ENCODE measurements around the gene HPCAL1.

HPCAL1 gene

GRCh38 chr2:10274983-10275802 is 27.5 kb upstream of the HPCAL1 start:
- Mint-ChIP-seq H3K9me3 (no peaks in the 10 kb centered on the region), H3K4me1 (peaks cover 8 to 9% of the 10 kb centered on the region in 2 donors), H3K27me3 (peaks cover 21 to 26% of the 10 kb centered on the region in 2 donors), H3K27ac (no peak overlapping the region), H3K4me3 (no peak overlapping the region), H3K36me3 (no peaks in the 10 kb centered on the region)
- DNase-seq (no peak), ATAC-seq (replicated peaks) (no peak)

GRCh38 chr2:10276481-10277292 is 26.0 kb upstream of the HPCAL1 start:
- peaks cover 0 to 3% of the 10 kb centered on the region in 2 donors for H3K4me1 Mint-ChIP-seq
- peaks cover 21 to 26% of the 10 kb centered on the region in 2 donors for H3K27me3 Mint-ChIP-seq
- H3K27ac Mint-ChIP-seq = no peak overlapping the region
- H3K4me3 Mint-ChIP-seq = no peak overlapping the region
- no peaks in the 10 kb centered on the region for H3K9me3 Mint-ChIP-seq
- no peaks in the 10 kb centered on the region for H3K36me3 Mint-ChIP-seq
- DNase-seq (no peak), ATAC-seq (replicated peaks) (no peak)

- H3K27ac Mint-ChIP-seq = peak overlapping the region; percentile 10
- no peaks in the 10 kb centered on the region for H3K36me3 Mint-ChIP-seq
- no peak for DNase-seq
- H3K4me1 Mint-ChIP-seq = peaks cover 0 to 4% of the 10 kb centered on the region in 2 donors
- no peaks in the 10 kb centered on the region for H3K9me3 Mint-ChIP-seq
- no peak for ATAC-seq (replicated peaks)
- H3K4me3 Mint-ChIP-seq = no peak overlapping the region
- peaks cover 21 to 26% of the 10 kb centered on the region in 2 donors for H3K27me3 Mint-ChIP-seq
These were observed 25.2 kb upstream of the HPCAL1 start for GRCh38 chr2:10277293-10278028.

- H3K4me3 Mint-ChIP-seq = no peak overlapping the region
These were observed 24.5 kb upstream of the HPCAL1 start for GRCh38 chr2:10278029-10278762.

GRCh38 chr2:10278763-10279471 is 23.8 kb upstream of the HPCAL1 start:
- no peak overlapping the region for H3K4me3 Mint-ChIP-seq
- DNase-seq (no peak), ATAC-seq (replicated peaks) (no peak)
- peaks cover 21 to 26% of the 10 kb centered on the region in 2 donors for H3K27me3 Mint-ChIP-seq
- H3K4me1 Mint-ChIP-seq = peaks cover 8 to 13% of the 10 kb centered on the region in 2 donors
- H3K27ac Mint-ChIP-seq = peak overlapping the region; percentile 28
- H3K9me3 Mint-ChIP-seq = no peaks in the 10 kb centered on the region
- no peaks in the 10 kb centered on the region for H3K36me3 Mint-ChIP-seq

More at GRCh38 chr2:10278029-10278762, 24.5 kb upstream of the HPCAL1 start:
- H3K36me3 Mint-ChIP-seq = no peaks in the 10 kb centered on the region
- H3K9me3 Mint-ChIP-seq = no peaks in the 10 kb centered on the region
- H3K4me1 Mint-ChIP-seq = peaks cover 7 to 8% of the 10 kb centered on the region in 2 donors
- peaks cover 21 to 26% of the 10 kb centered on the region in 2 donors for H3K27me3 Mint-ChIP-seq
- DNase-seq (no peak), ATAC-seq (replicated peaks) (peak in 1 of 2 donors; percentile 27)
- peak overlapping the region; percentile 28 for H3K27ac Mint-ChIP-seq

- no peak overlapping the region for H3K27ac Mint-ChIP-seq
- H3K4me1 Mint-ChIP-seq = peaks cover 8 to 13% of the 10 kb centered on the region in 2 donors
- H3K36me3 Mint-ChIP-seq = no peaks in the 10 kb centered on the region
- H3K27me3 Mint-ChIP-seq = peaks cover 21 to 26% of the 10 kb centered on the region in 2 donors
- ATAC-seq (replicated peaks) = no peak
- H3K4me3 Mint-ChIP-seq = no peak overlapping the region
- no peaks in the 10 kb centered on the region for H3K9me3 Mint-ChIP-seq
- no peak for DNase-seq
These were observed 23.2 kb upstream of the HPCAL1 start for GRCh38 chr2:10279472-10279870.

GRCh38 chr2:10279946-10280463 is 22.7 kb upstream of the HPCAL1 start:
- H3K27ac Mint-ChIP-seq = peak overlapping the region; percentile 9
- H3K36me3 Mint-ChIP-seq = no peaks in the 10 kb centered on the region
- no peak overlapping the region for H3K4me3 Mint-ChIP-seq
- ATAC-seq (replicated peaks) = no peak
- H3K27me3 Mint-ChIP-seq = peaks cover 21 to 26% of the 10 kb centered on the region in 2 donors
- H3K9me3 Mint-ChIP-seq = no peaks in the 10 kb centered on the region
- H3K4me1 Mint-ChIP-seq = peaks cover 10 to 17% of the 10 kb centered on the region in 2 donors
- no peak for DNase-seq

- Mint-ChIP-seq H3K4me3 (no peak overlapping the region), H3K4me1 (peaks cover 18 to 26% of the 10 kb centered on the region in 2 donors), H3K36me3 (no peaks in the 10 kb centered on the region), H3K9me3 (no peaks in the 10 kb centered on the region), H3K27ac (no peak overlapping the region), H3K27me3 (peaks cover 13 to 19% of the 10 kb centered on the region in 2 donors)
- DNase-seq = no peak
- ATAC-seq (replicated peaks) = no peak
These were observed 20.8 kb upstream of the HPCAL1 start for GRCh38 chr2:10281891-10282290.

- H3K4me3 Mint-ChIP-seq = no peak overlapping the region
- peaks cover 18 to 26% of the 10 kb centered on the region in 2 donors for H3K4me1 Mint-ChIP-seq
- no peaks in the 10 kb centered on the region for H3K9me3 Mint-ChIP-seq
- ATAC-seq (replicated peaks) (no peak), DNase-seq (no peak)
- peaks cover 6 to 11% of the 10 kb centered on the region in 2 donors for H3K27me3 Mint-ChIP-seq
- no peaks in the 10 kb centered on the region for H3K36me3 Mint-ChIP-seq
- H3K27ac Mint-ChIP-seq = no peak overlapping the region
These were observed 20.0 kb upstream of the HPCAL1 start for GRCh38 chr2:10282611-10283105.

- H3K27me3 Mint-ChIP-seq = peaks cover 0 to 10% of the 10 kb centered on the region in 2 donors
- H3K4me3 Mint-ChIP-seq = no peak overlapping the region
- H3K4me1 Mint-ChIP-seq = peaks cover 16 to 26% of the 10 kb centered on the region in 2 donors
- no peaks in the 10 kb centered on the region for H3K36me3 Mint-ChIP-seq
- DNase-seq (no peak), ATAC-seq (replicated peaks) (no peak)
- no peak overlapping the region for H3K27ac Mint-ChIP-seq
- H3K9me3 Mint-ChIP-seq = no peaks in the 10 kb centered on the region
These were observed 19.3 kb upstream of the HPCAL1 start for GRCh38 chr2:10283106-10284062.

GRCh38 chr2:10284108-10284870 is 18.4 kb upstream of the HPCAL1 start:
- Mint-ChIP-seq H3K27ac (no peak overlapping the region), H3K27me3 (peaks cover 0 to 4% of the 10 kb centered on the region in 2 donors), H3K9me3 (no peaks in the 10 kb centered on the region), H3K36me3 (no peaks in the 10 kb centered on the region), H3K4me3 (no peak overlapping the region), H3K4me1 (peaks cover 14 to 26% of the 10 kb centered on the region in 2 donors)
- ATAC-seq (replicated peaks) = no peak
- DNase-seq = no peak
